Neural progenitor cell (in vitro differentiated cells): ENCODE measurements around the gene FAM240B.

Experiments used
- EZH2 ChIP-seq: fragments of 200-600 bp; sonication (generic); IDR thresholded peaks from 2 replicates; pipeline ENCODE4 v1.6.1; 2017; ENCODE audit warnings: antibody characterized with exemption, mild to moderate bottlenecking, moderate library complexity
- EZH2phosphoT487 ChIP-seq: fragments of 200-600 bp; sonication (generic); IDR thresholded peaks from 2 replicates; pipeline ENCODE4 v1.6.1; 2017; ENCODE audit warnings: antibody characterized with exemption
- TF ChIP-seq, protein P1 (sequence below): fragments of 200-600 bp; sonication (generic); IDR thresholded peaks from 2 replicates; pipeline ENCODE4 v1.5.1; 2017; ENCODE audit warnings: antibody characterized with exemption, mild to moderate bottlenecking

DNA sequence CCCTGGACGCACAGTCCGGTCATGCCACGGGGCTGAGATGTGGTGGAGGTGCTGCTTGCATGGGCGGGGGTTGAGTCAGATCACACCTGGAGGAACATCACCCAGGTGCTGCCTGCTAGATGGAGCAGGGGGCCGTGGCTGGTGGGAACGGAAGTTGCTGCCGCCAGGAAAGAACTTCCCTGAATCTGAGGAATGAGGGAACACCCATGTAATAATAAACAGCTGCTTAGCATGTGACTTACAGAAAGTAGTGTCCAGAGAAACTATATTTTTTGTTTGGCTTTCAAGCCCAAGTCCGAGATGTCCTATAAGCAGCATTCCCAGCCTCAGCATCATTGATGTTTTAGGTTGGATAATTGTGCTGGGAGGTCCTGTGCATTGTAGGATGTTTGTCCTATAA is 27.1 kb upstream of the FAM240B start:
- TF ChIP-seq EZH2 (no peak), EZH2phosphoT487 (no peak)
- TF ChIP-seq, protein P1, sequence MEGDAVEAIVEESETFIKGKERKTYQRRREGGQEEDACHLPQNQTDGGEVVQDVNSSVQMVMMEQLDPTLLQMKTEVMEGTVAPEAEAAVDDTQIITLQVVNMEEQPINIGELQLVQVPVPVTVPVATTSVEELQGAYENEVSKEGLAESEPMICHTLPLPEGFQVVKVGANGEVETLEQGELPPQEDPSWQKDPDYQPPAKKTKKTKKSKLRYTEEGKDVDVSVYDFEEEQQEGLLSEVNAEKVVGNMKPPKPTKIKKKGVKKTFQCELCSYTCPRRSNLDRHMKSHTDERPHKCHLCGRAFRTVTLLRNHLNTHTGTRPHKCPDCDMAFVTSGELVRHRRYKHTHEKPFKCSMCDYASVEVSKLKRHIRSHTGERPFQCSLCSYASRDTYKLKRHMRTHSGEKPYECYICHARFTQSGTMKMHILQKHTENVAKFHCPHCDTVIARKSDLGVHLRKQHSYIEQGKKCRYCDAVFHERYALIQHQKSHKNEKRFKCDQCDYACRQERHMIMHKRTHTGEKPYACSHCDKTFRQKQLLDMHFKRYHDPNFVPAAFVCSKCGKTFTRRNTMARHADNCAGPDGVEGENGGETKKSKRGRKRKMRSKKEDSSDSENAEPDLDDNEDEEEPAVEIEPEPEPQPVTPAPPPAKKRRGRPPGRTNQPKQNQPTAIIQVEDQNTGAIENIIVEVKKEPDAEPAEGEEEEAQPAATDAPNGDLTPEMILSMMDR = no peak
